ENCODE results near the gene OAS1. TPM values are rescaled to one million over a fixed set of nuclear protein-coding genes. Genes with fewer than 3 reads are reported as not detected.

The OAS1 gene
- total and polyA plus RNA-seq, 4 donors = 3.8 to 26.0 (median 22.9) TPM

GRCh38 chr12:112891093-112892024, 15.4 kb upstream of the OAS1 start:
- H3K27ac ChIP-seq (ENCODE audit: low read depth in 1 of 2, low read length in 2 of 2) = no peak overlapping the region
- H3K4me3 ChIP-seq (ENCODE audit: low read length in 2 of 2) = no peak overlapping the region
- intact Hi-C loops (cut with DNase I) = no loop called here
- no peaks in the 10 kb centered on the region for H3K4me1 ChIP-seq (ENCODE audit: control insufficient read depth in 1 of 2, insufficient read depth in 2 of 2, low read length in 2 of 2)
- DNase-seq (no peak), ATAC-seq (ENCODE audit: low FRiP score) (no peak)
- H3K27me3 ChIP-seq (ENCODE audit: control insufficient read depth in 1 of 2, insufficient read depth in 2 of 2, low read length in 1 of 2) = no peaks in the 10 kb centered on the region
- WGBS, 2 donors = 66 to 73% methylated on average over 6 of the region's 6 CpGs
- H3K9me3 ChIP-seq (ENCODE audit: control insufficient read depth, low read length) = peaks cover under 1% of the 10 kb centered on the region
- H3K36me3 ChIP-seq (ENCODE audit: control insufficient read depth in 1 of 2, insufficient read depth in 2 of 2, low read length in 1 of 2) = no peaks in the 10 kb centered on the region

DNA sequence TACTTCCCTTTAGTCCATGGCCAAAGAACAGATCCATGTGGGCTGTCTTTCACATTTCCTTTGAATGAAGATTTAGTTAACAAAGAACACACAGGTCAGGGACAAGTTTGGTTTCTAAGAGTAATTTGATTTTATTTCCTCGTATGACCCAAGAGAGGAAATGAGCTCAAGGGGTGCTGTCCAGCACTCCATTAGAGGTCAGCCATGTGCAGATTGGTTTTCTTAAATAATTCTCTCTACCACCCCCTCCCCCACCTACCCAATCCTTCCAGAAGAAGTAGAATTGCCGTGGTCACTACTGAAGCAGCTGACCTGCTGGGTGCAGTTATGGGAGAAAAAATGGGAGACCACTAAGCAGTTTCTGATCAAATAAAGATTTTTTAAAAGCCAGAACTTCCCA, 13.9 kb upstream of the OAS1 start:
- no peak for DNase-seq
- Histone ChIP-seq H3K9me3 (ENCODE audit: control insufficient read depth, low read length) (no peaks in the 10 kb centered on the region), H3K27ac (ENCODE audit: low read depth in 1 of 2, low read length in 2 of 2) (no peak overlapping the region), H3K36me3 (ENCODE audit: control insufficient read depth in 1 of 2, insufficient read depth in 2 of 2, low read length in 1 of 2) (no peaks in the 10 kb centered on the region), H3K4me3 (ENCODE audit: low read length in 2 of 2) (no peak overlapping the region), H3K27me3 (ENCODE audit: control insufficient read depth in 1 of 2, insufficient read depth in 2 of 2, low read length in 1 of 2) (no peaks in the 10 kb centered on the region), H3K4me1 (ENCODE audit: control insufficient read depth in 1 of 2, insufficient read depth in 2 of 2, low read length in 2 of 2) (no peaks in the 10 kb centered on the region)
- no peak for ATAC-seq (ENCODE audit: low FRiP score)
- intact Hi-C loops (cut with DNase I) = no loop called here
- WGBS, 2 donors = 26 to 31% methylated on average over 2 of the region's 2 CpGs

DNA sequence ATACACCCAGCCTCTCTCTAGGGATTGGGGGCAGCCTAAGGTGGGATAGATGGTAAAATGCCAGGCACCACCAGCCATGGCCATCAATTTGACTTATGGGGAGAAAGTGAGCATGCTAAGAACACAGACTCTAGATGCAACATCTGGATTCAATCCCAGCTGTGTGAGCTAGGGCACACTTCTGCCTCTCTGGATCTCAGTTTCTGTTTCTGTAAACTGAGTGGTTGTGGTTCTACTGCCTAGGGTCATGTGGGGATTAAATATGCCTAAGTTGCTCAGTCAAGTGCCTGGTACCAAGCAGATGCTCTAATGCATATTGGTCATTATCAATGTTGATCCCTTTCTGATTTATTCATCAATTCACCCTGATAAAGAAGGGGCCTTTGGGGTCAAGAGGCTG, 12.6 kb upstream of the OAS1 start:
- intact Hi-C loops (cut with DNase I) = no loop called here
- Histone ChIP-seq H3K36me3 (ENCODE audit: control insufficient read depth in 1 of 2, insufficient read depth in 2 of 2, low read length in 1 of 2) (no peaks in the 10 kb centered on the region), H3K27me3 (ENCODE audit: control insufficient read depth in 1 of 2, insufficient read depth in 2 of 2, low read length in 1 of 2) (no peaks in the 10 kb centered on the region), H3K9me3 (ENCODE audit: control insufficient read depth, low read length) (no peaks in the 10 kb centered on the region), H3K4me1 (ENCODE audit: control insufficient read depth in 1 of 2, insufficient read depth in 2 of 2, low read length in 2 of 2) (no peaks in the 10 kb centered on the region), H3K4me3 (ENCODE audit: low read length in 2 of 2) (no peak overlapping the region), H3K27ac (ENCODE audit: low read depth in 1 of 2, low read length in 2 of 2) (no peak overlapping the region)
- DNase-seq = no peak
- ATAC-seq (ENCODE audit: low FRiP score) = no peak

GRCh38 chr12:112898380-112898779, 8.4 kb upstream of the OAS1 start:
- Histone ChIP-seq H3K27ac (ENCODE audit: low read depth in 1 of 2, low read length in 2 of 2) (no peak overlapping the region), H3K27me3 (ENCODE audit: control insufficient read depth in 1 of 2, insufficient read depth in 2 of 2, low read length in 1 of 2) (no peaks in the 10 kb centered on the region), H3K9me3 (ENCODE audit: control insufficient read depth, low read length) (no peaks in the 10 kb centered on the region), H3K36me3 (ENCODE audit: control insufficient read depth in 1 of 2, insufficient read depth in 2 of 2, low read length in 1 of 2) (no peaks in the 10 kb centered on the region), H3K4me1 (ENCODE audit: control insufficient read depth in 1 of 2, insufficient read depth in 2 of 2, low read length in 2 of 2) (no peaks in the 10 kb centered on the region), H3K4me3 (ENCODE audit: low read length in 2 of 2) (no peak overlapping the region)
- no peak for DNase-seq
- ATAC-seq (ENCODE audit: low FRiP score) = no peak
- intact Hi-C loops (cut with DNase I) = no loop called here
- WGBS, 2 donors = 87 to 90% methylated on average over 6 of the region's 6 CpGs

- 88 to 89% methylated on average over 11 of the region's 11 CpGs for WGBS, 2 donors
- H3K9me3 ChIP-seq (ENCODE audit: control insufficient read depth, low read length) = no peaks in the 10 kb centered on the region
- H3K36me3 ChIP-seq (ENCODE audit: control insufficient read depth in 1 of 2, insufficient read depth in 2 of 2, low read length in 1 of 2) = no peaks in the 10 kb centered on the region
- H3K4me3 ChIP-seq (ENCODE audit: low read length in 2 of 2) = no peak overlapping the region
- ATAC-seq (ENCODE audit: low FRiP score) = no peak
- no peak for DNase-seq
- no peak overlapping the region for H3K27ac ChIP-seq (ENCODE audit: low read depth in 1 of 2, low read length in 2 of 2)
- no peaks in the 10 kb centered on the region for H3K27me3 ChIP-seq (ENCODE audit: control insufficient read depth in 1 of 2, insufficient read depth in 2 of 2, low read length in 1 of 2)
- H3K4me1 ChIP-seq (ENCODE audit: control insufficient read depth in 1 of 2, insufficient read depth in 2 of 2, low read length in 2 of 2) = peaks cover 0 to 2% of the 10 kb centered on the region in 2 donors
- intact Hi-C loops (cut with DNase I) = loop anchor here in 1 of 2 donors (5.0 kb wide), 1 partner anchor 132 kb away; no protein-coding TSS in a partner anchor
These were observed 6.2 kb upstream of the OAS1 start for GRCh38 chr12:112900298-112901145.

DNA sequence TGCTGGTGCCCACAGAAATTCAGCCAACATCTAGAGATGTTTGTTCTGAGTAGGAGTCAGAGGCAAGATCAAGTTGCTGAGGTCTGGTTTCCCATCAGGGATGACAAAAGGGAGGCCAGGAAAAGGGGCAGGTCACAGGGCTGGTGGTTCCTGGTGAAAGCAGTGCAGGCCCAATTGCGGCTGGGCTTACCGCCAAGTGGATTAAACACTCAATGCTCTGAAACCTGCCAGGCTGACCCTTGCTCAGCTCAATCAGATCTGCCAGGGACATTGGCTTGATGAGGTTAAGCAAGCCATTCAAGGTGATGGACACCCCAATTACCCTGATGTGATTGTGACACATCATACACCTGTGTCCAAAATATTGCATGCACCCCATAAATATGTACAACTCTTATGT, 5.5 kb upstream of the OAS1 start:
- H3K27me3 ChIP-seq (ENCODE audit: control insufficient read depth in 1 of 2, insufficient read depth in 2 of 2, low read length in 1 of 2) = no peaks in the 10 kb centered on the region
- peaks cover 0 to 2% of the 10 kb centered on the region in 2 donors for H3K4me1 ChIP-seq (ENCODE audit: control insufficient read depth in 1 of 2, insufficient read depth in 2 of 2, low read length in 2 of 2)
- WGBS, 2 donors = 93 to 94% methylated on average over 2 of the region's 2 CpGs
- H3K9me3 ChIP-seq (ENCODE audit: control insufficient read depth, low read length) = no peaks in the 10 kb centered on the region
- DNase-seq (no peak), ATAC-seq (ENCODE audit: low FRiP score) (no peak)
- no peaks in the 10 kb centered on the region for H3K36me3 ChIP-seq (ENCODE audit: control insufficient read depth in 1 of 2, insufficient read depth in 2 of 2, low read length in 1 of 2)
- intact Hi-C loops (cut with DNase I) = loop anchor here in 1 of 2 donors (5.0 kb wide), 1 partner anchor 131 kb away; no protein-coding TSS in a partner anchor
- H3K27ac ChIP-seq (ENCODE audit: low read depth in 1 of 2, low read length in 2 of 2) = no peak overlapping the region
- no peak overlapping the region for H3K4me3 ChIP-seq (ENCODE audit: low read length in 2 of 2)

DNA sequence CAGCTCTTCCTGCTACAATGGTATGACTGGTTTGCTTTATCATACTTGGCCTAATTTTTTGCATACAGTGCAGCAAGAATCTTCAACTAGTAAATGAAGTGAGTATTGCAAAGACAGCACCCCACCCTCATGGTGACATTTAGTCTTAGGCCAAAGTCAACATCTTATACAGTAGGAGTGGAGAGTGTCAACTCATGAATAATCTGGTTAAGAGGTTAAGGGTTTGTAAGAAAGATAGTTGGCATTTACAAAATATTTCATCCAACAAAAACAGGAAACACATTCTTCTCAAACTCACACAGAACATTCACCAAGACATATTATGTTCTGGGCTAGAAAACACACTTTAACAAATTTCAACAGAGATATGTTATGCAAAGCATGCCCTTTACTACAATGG, 2.2 kb upstream of the OAS1 start:
- no peak for DNase-seq
- no peak for ATAC-seq (ENCODE audit: low FRiP score)
- Histone ChIP-seq H3K9me3 (ENCODE audit: control insufficient read depth, low read length) (no peaks in the 10 kb centered on the region), H3K27ac (ENCODE audit: low read depth in 1 of 2, low read length in 2 of 2) (no peak overlapping the region), H3K4me3 (ENCODE audit: low read length in 2 of 2) (no peak overlapping the region), H3K36me3 (ENCODE audit: control insufficient read depth in 1 of 2, insufficient read depth in 2 of 2, low read length in 1 of 2) (no peaks in the 10 kb centered on the region), H3K27me3 (ENCODE audit: control insufficient read depth in 1 of 2, insufficient read depth in 2 of 2, low read length in 1 of 2) (no peaks in the 10 kb centered on the region), H3K4me1 (ENCODE audit: control insufficient read depth in 1 of 2, insufficient read depth in 2 of 2, low read length in 2 of 2) (peaks cover 3 to 4% of the 10 kb centered on the region in 2 donors)
- intact Hi-C loops (cut with DNase I) = loop anchor here in 1 of 2 donors (5.0 kb wide), 1 partner anchor 128 kb away; no protein-coding TSS in a partner anchor

- ATAC-seq (ENCODE audit: low FRiP score) (no peak), DNase-seq (no peak)
- Histone ChIP-seq H3K4me3 (ENCODE audit: low read length in 2 of 2) (no peak overlapping the region), H3K27ac (ENCODE audit: low read depth in 1 of 2, low read length in 2 of 2) (peak overlapping the region in 1 of 2 donors; percentile 22), H3K4me1 (ENCODE audit: control insufficient read depth in 1 of 2, insufficient read depth in 2 of 2, low read length in 2 of 2) (peaks cover 3 to 4% of the 10 kb centered on the region in 2 donors), H3K27me3 (ENCODE audit: control insufficient read depth in 1 of 2, insufficient read depth in 2 of 2, low read length in 1 of 2) (no peaks in the 10 kb centered on the region), H3K36me3 (ENCODE audit: control insufficient read depth in 1 of 2, insufficient read depth in 2 of 2, low read length in 1 of 2) (no peaks in the 10 kb centered on the region), H3K9me3 (ENCODE audit: control insufficient read depth, low read length) (no peaks in the 10 kb centered on the region)
- WGBS, 2 donors = 81 to 84% methylated on average over 4 of the region's 4 CpGs
- intact Hi-C loops (cut with DNase I) = no loop called here
These were observed 1.2 kb upstream of the OAS1 start for GRCh38 chr12:112905451-112906089.
